Hematopoietic multipotent progenitor cell treated with erythropoietin and hydrocortisone succinate and interleukin-3 and kit ligand, for 8 days (in vitro differentiated cells): Measurements from ENCODE around the gene C8A.

ENCODE experiments used
- DNase-seq: peaks from one replicate; pipeline ENCODE4 v3.0.0-alpha.2; 2015

The C8A gene

DNA sequence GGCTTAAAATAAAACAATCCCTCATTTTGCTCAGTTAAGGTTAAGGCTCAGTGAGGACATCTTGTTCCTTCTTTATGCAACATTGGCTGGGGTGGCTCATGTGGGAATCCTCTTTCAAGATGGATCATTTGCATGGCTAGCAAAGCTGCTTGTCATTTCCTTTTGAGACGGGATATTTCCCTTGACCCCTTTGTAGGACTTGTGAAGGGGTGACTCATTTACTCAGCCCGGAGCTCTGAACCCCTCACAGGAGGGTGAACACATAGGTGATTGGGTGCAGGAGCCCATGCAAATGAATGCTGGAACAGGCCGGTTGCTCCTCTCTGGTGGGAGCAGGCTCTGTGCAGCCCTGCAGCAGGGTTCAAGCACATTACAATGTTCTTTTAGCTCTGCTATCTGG is 15.8 kb upstream of the C8A start:
- DNase-seq: no peak

DNA sequence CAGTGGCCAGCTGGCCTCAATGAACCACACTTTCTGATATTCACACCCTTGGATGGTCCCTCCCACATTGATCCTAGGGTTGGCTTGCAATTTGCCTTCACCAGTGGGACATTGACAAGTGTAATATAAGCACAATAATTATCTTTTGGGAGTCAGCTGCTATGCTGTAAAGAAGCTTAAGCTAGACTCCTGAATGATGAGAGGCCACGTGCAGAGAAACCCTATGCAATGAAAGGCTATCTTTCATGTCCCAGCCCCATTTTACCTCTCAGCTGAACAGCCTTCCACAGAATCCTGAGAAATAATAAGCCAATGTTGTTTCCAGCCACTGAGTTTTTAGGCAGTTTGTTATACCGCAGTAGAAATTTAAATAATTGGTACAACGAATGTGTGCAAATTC is 11.1 kb upstream of the C8A start:
- no peak for DNase-seq

DNA sequence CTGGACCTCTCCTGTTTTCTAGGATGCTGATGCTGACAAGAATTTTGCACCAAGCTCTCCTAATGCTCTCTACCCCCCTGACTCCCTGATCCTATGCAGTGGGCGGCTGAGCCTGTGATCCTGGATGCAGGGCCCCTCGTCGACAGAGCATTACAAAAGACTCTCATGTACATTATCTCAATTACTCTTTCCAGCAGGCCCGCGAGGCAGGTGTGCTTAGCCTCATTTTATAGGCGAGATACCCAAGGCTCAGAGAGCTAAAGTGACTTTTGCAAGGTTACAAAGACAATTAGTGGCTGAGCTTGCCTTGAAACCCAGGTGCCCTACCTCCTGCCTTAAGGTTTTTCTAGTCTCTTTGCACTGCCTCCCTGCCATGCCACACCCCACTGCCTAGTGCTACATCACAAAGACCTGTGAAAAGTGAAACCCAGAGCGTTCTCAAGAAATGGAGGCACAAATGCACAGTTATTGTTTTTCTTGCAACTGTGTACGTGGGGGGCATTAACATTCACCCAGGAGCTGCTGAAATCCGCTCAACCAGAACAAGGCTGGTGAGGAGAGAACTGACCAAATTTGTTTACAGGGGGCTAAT is 10.0 kb upstream of the C8A start:
- DNase-seq: no peak

DNA sequence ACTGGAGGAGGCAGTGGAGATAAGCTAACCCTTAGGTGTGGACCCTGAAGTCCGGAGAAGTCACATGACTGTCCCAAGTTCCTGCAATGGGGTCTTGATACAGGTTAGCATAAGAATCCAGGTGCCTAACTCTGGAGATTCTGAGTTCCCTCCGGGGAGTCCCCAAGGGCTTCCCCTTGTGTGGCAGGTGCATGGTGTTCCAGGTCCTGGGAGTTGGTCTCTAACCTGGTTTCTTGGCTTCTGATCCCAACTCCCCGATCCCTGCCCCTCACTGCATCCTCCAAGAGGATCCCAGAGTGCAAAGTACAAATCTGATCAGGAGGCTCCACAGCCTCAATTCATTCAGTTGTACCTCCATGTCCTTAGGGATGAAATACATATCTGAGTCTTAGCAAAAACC is 9.3 kb upstream of the C8A start:
- DNase-seq: no peak

DNA sequence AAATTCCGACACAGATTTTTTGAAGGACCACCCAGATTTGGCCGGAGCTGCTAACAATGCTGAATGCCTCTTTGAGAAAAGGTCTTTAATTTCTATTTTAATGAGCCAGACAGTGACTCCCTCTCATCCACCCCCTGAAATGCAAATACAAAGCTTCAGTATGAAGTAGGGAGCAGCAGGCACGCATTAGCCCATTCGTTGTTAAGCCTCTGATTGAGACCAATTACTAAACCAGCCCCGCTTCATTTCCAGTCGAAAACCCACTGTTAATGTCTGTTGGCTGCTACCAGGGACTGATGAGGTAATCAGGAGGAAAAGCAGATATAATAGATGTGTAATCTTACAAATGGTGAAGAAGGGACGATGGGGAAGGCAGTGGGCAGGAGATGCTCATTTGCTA is 4.8 kb upstream of the C8A start:
- no peak for DNase-seq

DNA sequence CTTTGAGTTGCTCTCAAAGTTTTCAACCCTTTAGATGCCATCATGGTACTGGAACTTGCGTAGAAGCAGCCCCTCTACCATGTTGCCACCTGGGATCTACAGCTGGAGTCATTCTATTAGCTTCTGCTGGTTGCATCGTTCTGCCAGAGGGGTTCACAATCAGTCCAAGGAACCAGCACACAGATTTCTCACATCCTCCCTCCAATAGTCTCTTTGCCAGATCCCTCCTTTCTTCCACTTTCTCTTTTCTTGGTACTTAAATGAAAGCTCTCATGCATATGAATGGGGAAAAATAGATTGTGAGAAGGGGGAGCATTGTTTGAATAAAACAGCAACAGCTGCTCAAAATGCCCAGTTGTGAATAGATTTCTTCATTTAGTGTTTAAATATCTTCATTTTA is 4.2 kb upstream of the C8A start:
- DNase-seq: no peak

DNA sequence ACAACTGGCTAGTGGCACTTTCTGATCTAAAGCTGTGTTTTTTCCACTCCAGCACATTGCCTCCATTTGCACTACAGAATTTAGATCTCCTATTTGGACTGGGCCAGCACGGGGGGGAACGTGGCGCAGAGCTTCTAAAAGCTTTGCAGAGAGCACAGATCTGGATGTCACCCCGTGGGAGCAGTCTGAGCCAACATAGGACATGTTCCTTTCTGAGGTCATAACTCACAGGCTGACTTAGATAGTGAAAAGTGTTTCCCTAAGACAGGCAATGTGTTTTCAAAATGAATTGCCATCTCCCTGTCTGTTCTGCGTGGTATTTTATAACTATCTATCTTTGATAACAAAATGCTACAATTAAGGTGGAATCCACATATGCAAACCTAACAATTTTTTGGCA is 3.7 kb upstream of the C8A start:
- no peak for DNase-seq

DNA sequence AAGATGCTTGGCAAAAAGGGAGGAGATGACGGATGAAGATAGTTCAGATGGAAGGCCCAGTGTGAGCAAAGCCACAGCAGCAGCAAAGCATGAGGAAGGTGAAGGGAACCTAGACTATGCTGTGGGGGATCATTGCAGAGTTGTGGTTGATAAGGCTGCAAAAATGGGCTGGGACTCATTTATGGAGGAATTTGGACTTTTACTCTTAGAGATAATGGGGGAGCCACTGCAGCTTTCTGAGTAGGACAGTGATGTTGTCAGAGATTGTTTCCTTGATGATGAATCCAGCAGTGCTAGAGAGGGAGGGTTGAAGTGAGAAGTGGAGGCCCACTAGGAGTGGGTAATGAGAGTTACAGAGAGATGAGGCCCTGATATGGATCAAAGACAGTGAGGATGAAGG is 2.1 kb upstream of the C8A start:
- DNase-seq: no peak

DNA sequence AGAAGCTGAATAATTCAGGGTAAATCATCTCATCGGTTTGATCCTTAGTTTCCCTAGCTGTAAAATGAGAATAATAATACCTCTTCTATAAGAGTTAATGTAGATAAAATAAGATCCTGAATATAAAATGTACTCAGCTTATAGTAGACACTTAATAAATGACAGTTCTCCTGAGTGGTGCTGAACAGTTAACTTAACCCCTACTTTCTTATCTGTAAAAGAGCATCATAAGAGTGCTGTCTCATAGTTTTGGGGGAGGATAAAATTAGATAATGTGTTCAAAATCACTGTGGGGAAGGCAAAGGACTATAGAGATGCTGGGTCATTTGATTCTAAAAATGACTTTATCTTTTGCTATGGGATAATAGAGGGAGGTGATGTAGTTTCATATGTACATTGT is 593 bp downstream of the C8A start:
- DNase-seq: no peak

DNA sequence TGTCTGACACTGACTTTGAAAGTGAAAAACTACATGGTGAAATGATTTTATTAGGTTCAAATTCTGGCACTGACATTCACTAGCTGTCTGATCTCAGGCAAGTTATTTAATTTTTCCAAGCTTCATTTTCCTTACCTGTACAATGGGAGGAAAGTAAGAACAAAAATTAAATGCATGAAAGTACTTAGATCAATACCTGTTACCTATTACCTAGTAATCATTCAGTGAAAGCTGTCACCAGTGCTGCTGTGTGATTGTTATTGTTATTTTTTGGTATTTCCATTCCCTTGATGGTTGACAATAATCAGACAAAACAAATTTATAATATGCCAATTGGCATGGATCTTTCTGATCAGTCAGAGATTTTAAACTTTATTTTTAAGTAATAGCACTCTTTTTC is 1.6 kb downstream of the C8A start:
- DNase-seq: no peak

DNA sequence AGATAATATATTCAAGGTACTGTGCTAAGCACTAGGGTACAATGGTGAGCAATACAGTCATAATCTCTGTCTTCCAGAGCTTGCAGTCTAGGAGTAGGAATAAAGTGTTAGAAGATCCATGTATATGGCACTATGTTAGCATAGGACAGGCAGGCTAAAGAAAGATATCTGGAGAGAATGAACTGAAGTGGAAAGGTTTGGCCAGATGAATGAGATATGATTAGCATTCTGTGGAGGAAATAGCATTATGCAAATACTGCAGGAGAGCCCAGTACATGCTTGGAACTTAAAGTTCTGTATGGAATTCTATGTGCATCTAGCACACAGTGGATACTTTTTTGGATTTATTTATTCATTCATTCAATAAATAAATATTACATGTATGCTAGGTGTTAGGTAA is 4.7 kb downstream of the C8A start:
- DNase-seq: no peak

DNA sequence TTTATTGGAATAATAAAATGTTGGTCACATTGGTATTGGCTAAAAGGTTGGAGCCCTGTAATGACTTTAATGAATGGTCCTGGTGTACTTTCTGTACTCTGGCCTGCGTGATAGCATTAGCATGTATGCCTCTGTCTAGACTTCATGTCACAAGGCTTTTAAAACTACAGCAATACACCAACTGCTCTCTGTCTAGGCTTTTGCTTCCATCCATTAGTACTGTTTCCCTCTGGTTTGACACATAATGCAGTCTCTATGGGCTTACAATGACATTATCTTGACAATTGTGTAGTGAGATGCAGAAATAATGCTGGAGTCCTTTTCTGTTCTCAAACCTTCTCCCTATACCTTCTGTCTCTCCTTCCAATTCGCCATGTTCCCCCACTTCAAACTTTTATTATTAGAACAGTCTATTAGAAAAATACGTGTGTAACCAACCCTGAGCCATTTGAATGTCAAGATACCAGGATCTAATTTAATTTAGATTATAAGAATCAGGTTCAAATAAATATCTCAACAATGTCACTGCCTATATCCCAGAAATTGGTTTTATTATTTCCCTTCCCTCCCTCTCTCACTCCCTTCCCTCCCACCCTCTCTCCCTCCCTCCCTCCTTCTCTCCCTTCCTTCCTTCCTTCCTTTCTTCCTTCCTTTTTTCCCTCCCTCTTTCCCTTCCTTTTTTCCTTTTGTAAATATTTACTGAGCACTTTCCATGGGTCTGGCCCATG is 8.8 kb downstream of the C8A start:
- no peak for DNase-seq

DNA sequence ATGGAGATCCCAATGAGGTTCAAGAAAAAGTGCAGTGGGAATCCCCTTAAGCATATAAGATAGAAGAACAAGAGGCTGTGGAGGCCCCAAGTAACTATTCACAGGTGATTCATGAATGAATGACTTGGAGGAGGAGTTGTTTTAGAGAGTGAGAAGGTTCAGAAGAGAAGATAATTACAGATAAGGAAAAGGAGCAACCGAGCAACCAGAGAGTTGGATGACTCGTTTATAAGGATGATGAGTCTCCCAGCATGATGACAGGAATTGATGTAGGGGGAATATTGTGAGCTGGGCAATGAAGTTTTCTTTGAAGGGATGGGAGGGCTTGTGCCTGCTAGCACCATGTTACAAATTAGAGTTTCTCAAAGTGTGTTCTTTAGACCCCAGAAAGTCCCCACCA is 9.8 kb downstream of the C8A start:
- DNase-seq: no peak

DNA sequence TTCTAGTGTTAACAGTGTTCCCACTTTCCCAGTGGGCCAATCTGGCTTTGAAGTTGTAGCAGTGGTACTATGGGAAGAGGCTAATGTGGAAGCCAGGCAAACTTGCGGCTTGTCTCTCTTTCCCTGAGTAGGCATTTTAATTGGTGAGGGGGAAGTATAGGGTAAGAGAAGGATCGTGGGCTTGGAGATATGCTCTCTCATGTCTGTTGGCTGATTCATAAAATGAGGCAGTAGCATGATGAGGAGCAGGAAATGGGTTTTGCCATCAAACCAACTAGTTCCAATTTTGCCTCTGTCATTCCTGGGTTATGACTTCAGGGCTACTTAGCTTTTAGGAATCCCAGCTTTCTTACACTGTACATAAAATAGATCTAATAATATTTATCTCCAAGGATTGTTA is 12.1 kb downstream of the C8A start:
- no peak for DNase-seq

DNA sequence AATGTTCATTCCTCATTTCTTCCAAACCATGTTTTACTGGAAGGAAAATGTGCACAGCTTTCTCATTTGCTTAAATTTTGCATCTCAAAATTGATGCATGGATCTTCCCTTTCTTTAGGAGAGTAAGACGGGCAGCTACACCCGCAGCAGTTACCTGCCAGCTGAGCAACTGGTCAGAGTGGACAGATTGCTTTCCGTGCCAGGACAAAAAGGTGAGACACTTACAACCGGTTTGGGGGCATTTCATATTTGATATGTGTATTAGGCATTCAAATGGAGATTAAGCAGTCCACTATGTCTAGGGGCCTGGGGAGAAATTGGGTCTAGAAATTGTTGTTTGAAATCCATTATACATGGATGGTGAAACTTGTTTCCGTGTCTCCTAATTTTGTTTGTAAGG is 12.9 kb downstream of the C8A start:
- DNase-seq: no peak

DNA sequence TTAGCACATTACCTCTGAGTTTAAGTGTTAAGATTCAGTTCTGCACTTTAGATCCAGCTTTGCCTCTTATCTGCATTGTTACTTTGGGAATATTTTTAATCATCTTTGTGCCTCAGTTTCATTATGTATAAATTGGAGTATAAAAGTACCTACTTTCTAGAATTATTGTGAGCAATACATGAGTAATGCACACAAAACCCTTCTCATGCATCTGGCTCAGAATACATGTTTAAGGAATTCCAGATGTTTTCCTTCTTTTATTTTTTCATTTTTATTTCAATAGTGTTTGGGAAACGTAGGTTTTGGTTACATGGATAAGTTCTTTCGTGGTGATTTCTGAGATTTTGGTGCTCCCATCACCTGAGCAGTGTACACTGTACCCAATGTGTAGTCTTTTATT is 14.2 kb downstream of the C8A start:
- DNase-seq: no peak

DNA sequence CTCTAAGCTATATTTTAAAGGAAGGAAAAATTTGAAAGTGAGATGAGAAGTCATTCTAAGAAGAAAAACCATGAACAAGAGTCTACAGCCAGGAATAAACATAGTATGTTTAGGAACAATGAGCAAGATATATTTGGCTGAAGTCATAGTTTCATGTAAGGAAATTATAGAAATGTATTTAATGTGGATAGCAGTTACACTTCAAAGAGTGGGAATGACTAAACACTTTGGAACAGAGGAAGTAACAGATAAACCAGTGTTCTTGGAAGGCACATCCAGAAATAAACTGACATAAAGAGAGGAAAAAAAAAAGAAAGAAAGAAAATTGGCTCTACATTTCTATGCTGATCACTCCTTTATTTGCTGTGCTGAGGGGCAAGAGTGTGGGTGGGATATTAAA is 18.0 kb downstream of the C8A start:
- DNase-seq: no peak

DNA sequence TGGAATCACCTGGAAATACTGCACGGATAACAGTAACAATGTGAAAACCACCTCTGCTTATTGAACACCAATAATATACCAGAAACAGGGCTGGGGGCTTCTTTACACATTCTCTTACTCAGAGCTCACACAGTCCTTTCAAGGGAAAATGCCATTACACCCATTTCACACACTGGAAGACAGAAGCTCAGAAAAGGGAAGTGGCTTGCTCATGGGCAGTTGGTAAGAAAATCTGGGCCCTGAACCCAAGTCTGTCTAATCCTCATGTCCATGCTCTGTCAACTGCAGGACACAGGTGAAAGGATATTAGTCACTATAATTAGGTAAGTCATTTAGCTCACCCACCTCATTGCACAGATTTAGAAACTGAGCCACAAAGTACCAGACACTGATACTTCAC is 18.6 kb downstream of the C8A start:
- no peak for DNase-seq

DNA sequence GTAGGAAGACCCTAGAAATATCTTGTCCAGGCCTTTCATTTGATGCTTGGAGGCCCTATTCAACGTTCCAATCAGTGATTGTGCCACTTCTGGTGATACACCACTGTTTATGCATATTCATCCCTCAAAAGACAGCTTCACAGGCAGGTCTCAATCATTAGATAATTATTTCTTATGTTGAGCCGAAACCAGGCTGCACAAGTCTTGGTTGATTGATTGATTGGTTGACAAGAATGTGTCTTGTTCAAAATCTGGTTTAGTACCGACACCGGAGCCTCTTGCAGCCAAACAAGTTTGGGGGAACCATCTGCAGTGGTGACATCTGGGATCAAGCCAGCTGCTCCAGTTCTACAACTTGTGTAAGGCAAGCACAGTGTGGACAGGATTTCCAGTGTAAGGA is 20.1 kb downstream of the C8A start:
- no peak for DNase-seq

DNA sequence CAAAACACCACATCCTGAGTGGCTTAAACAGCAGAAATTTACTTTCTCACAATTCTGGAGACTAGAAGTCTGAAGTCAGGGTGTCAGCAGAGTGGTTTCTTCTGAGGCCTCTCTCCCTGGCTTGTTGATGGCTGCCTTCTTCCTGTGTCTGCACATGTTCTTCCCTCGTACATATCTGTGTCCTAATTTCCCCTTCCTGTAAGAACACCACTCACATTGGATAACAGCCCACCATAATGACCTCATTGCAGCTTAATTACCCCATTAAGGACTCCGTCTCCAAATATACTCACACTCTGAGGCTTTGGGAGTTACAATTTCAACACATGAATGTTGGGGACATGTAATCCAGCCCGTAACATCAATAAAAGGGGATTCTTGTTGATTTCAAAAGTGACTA is 23.4 kb downstream of the C8A start:
- no peak for DNase-seq

DNA sequence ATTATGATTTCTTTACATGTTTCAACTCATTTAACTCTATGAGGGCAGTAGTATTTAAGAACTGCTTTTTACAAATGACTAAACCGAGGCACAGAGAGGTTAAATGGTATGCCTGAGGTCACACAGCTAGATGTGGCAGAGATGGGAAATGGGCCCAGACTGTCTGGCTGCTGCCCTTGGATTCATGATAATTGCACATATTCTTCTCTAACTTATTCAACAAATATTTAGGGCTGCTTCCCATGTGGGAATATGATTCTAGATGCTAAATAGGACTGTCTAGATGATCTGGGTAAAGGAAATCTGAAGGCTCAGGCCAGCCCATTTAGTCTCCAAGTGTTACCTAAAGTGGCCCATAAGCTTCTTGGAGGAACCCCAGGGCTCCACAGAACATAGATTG is 26.2 kb downstream of the C8A start:
- no peak for DNase-seq

DNA sequence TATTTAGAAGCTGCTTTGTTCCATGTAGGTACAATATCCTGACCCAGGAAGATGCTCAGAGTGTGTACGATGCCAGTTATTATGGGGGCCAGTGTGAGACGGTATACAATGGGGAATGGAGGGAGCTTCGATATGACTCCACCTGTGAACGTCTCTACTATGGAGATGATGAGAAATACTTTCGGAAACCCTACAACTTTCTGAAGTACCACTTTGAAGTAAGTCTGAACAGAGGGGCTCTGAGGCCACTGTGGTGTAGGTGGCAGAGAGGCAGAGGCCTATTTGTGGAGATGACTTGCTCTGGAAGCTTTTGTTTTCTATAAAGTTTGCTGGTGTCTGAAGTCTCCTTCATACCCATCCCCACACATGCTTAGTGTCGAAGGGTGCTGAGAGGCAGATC is 26.8 kb downstream of the C8A start:
- DNase-seq: no peak

DNA sequence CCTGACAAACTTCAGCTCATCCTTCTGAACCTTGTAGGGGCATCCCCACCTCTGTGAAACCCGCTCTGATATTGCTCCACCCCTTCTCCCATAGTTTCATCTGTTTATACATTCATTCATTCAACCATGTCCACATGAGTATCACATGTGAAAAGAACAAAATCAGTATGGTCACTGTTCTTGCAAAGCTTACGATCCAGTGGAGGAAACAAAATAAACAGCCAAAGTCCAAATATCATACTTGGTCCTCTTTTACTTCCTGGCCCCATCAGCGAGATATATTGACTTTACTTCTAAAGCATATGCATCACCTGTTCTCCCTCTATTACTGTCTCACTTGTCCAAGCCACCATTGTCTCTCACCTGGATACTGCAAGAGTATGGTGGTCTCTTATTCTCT is 35.6 kb downstream of the C8A start:
- no peak for DNase-seq

DNA sequence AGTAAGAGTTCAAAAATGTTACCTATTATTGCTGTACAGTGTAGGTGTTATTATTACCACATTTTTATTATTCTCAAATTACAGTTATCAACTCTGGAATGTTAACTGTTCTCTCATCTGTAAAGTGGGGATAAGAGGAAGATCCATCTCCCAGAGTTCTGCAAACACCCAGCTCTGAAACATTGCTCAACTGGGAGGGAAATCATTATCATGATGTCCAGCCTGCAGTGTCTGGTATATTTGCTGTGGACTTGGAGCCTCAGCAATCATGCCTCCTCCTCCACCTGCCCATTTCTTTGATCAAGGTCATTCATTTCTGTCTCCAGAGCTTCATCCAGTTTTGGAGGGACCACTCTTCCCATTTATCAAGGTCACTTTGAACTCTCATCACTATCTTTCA is 39.4 kb downstream of the C8A start:
- no peak for DNase-seq
